Activated CD8-positive, alpha-beta memory T cell treated with anti-CD3 and anti-CD28 coated beads for 1 hour (primary cell): ENCODE data around the gene TEX13B.

ENCODE experiments used
- DNase-seq, 2 donors: peaks; one replicate each; pipeline ENCODE4 v3.0.0-alpha.2; 2020; ENCODE audit warnings: low read depth in 1 of 2; ENCODE audit errors: extremely low read depth in 1 of 2

Gene TEX13B

DNA sequence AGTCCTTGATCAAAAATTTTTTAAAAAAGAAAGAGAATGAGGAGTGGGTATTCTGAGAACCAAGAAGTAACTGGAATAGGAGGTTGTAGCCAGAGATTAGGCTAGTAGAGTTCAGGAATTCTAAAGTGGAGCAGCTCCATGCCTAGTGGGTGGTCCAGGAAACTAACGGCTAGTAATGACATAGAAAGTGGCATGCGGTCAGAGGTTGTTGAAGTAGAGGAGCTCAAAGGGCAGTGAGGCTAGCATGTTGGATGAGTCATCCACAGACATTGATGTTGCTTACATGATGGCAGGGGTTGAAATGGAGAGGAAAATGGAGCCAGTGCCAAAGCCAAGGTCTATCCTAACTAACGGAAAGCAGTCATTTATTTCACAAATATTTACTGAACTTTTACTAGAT lies 42.1 kb downstream of the TEX13B start:
- no peak for DNase-seq

DNA sequence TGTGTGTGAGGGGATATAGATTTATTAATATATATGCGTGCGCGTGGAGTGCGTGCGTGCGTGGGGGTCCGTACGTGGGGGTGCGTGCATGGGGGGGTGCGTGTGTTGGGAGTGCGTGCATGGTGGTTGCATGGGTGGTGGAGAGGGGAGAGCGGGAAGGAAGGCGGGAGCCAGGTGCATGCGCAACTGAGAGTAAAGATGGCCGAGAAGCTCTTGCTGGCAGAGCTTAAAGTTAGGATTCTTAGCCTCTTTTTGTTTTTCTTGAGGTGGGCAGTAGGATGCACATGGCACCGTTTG lies 45.8 kb downstream of the TEX13B start:
- no peak for DNase-seq

DNA sequence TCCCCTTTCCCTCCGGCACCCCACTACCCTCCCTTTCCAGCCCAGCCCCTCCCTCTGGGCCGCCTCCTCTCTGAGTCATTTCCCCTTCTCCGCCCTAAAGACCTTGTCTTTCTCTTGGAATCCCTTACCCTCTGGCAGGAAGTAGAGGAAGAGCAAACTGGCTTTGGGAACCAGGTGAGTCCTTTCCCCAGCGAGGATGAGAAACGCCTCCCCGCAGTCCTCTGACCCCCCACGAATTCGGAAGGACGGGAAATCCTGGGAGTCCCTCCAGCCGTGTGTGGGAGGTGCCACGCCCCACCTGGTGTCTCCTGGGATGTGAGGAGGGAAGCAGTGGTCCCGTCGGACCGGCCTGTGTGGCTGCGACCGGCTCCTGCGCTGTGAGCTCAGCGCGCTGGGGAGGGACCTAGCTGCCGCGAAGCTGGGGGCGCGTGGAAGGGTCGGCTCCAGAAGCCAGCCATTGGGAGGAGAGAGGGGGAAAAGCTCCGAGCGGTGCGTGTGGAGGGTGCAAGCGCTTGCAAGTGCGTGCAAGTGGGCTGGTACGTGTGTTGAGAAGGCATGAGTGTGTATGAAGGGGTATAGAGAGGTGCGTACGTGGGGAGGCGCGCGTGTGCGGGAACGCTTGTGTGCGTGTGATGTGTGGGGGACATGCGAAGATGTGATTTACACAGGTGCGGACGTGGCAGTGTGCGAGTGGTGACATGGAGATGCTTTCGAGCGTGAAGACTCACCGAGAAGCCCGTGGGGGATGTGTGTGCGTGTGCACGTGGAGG lies 46.3 kb downstream of the TEX13B start:
- DNase-seq: no peak

DNA sequence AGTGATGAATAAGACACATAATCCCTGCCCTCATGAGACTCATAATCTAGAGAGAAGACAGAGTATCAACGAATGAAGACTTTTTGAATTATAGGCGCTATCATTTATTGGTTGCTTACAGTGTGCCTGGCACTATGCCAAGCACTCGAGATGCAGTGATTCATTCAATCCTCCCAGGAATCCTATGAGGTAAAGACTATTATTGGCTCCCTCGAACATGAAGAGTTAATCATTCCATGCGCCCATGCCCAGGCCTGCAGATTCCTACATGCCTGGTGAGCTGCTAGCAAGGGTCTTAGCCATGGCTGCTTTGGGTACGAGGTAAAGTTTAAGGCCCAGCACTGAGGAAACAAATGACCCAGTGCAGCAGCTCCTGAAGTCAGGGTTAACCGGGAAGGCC lies 47.0 kb downstream of the TEX13B start:
- DNase-seq: no peak

DNA sequence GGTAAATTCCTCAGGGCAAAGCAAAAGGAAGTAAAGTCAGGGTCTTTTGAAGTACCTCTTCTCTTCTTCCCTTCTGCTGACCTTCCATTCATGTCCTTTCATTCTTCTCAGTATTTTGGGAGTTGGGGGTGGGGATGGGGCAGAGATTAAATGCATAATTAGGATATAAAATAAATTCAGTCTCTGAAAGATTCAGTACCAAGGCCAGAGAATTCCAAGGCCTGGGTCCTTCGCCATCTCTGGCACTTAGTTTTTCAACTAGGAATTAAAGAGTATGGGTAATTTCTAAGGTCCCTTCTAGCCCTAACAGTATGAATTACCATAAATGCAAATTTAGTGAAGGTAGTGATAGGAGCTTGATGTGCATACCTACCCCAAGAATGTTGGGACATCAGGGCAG lies 47.9 kb downstream of the TEX13B start:
- no peak for DNase-seq
